ENCODE measurements around the gene SHROOM3.

The SHROOM3 gene

DNA sequence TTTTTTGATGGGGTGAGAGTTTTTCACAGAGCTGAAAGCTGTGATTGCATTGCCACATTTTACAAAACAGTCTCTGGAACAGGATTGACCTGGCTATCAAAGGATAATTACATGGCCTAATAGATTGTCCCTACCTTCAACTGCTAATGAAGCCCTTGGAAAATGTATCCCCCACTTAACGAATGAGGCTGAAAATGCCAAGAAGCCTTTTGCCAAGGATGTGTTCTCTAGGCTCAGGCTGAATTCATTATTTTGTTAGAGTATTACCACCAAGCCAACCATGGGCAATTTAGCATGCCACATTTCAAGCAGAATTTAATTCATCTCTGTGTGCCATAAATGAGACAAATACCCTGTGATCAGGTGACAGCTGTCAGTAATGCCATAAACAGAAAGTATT, 35.5 kb downstream of the SHROOM3 start:
- 100% methylated on average over 1 of the region's 1 CpG for WGBS (ENCODE audit: insufficient coverage)
- Histone ChIP-seq H3K27me3 (replicated peaks in 2 of 5; ENCODE audit: control insufficient read depth in 4 of 5, insufficient read depth in 5 of 5, low read length in 4 of 5) (no peaks in the 10 kb centered on the region), H3K36me3 (ENCODE audit: control insufficient read depth in 4 of 4, insufficient read depth in 4 of 4, low read length in 3 of 4) (no peaks in the 10 kb centered on the region), H3K9me3 (ENCODE audit: control extremely low read depth in 1 of 5, control insufficient read depth in 4 of 5, insufficient read depth in 2 of 5, low read depth in 1 of 5, low read length in 4 of 5) (no peaks in the 10 kb centered on the region), H3K4me1 (ENCODE audit: control extremely low read depth in 1 of 4, control insufficient read depth in 4 of 4, insufficient read depth in 4 of 4, low read length in 3 of 4) (peaks cover 0 to 8% (median 2%) of the 10 kb centered on the region in 4 experiments), H3K27ac (ENCODE audit: insufficient read depth in 1 of 2, low read depth in 1 of 2, low read length in 2 of 2, poor library complexity in 1 of 2, severe bottlenecking in 2 of 2) (no peak overlapping the region), H3K4me3 (ENCODE audit: control insufficient read depth in 1 of 7, extremely low read depth in 1 of 7, insufficient read depth in 4 of 7, low read depth in 2 of 7, low read length in 6 of 7) (no peak overlapping the region)
- CTCF ChIA-PET: interaction anchor here (1.2 to 2.2 kb wide), 3 partner anchors 12 to 25 kb away, joined by 3 to 9 read pairs (median 5); no protein-coding TSS in a partner anchor
- no peak for DNase-seq
- POLR2A ChIA-PET: interaction anchor here (0.5 to 0.6 kb wide), 2 partner anchors 44 to 625 kb away, joined by 3 read pairs; no protein-coding TSS in a partner anchor

DNA sequence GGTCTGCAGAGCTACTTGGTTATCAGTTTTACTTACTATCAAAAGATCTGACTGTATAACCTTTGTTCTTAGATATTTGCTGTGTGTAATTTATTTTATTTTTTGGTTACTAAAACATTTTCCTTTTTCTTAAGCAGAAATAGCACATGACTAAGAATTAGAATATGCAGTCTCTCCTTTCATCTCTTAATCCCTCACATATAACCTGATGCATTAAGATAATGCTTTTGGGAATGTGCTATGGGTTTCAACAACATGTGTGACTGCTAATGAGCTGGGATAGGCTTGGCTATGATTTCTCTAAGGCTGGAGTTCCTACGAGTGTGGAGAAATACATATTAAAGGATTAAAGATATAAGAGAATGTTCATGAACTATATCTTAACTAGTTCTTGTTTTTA, 41.5 kb downstream of the SHROOM3 start:
- Histone ChIP-seq H3K9me3 (ENCODE audit: control extremely low read depth in 1 of 5, control insufficient read depth in 4 of 5, insufficient read depth in 2 of 5, low read depth in 1 of 5, low read length in 4 of 5) (peaks cover 0 to 9% (median 0%) of the 10 kb centered on the region in 5 experiments), H3K27me3 (replicated peaks in 2 of 5; ENCODE audit: control insufficient read depth in 4 of 5, insufficient read depth in 5 of 5, low read length in 4 of 5) (no peaks in the 10 kb centered on the region), H3K4me1 (ENCODE audit: control extremely low read depth in 1 of 4, control insufficient read depth in 4 of 4, insufficient read depth in 4 of 4, low read length in 3 of 4) (no peaks in the 10 kb centered on the region), H3K36me3 (ENCODE audit: control insufficient read depth in 4 of 4, insufficient read depth in 4 of 4, low read length in 3 of 4) (no peaks in the 10 kb centered on the region), H3K4me3 (ENCODE audit: control insufficient read depth in 1 of 7, extremely low read depth in 1 of 7, insufficient read depth in 4 of 7, low read depth in 2 of 7, low read length in 6 of 7) (no peak overlapping the region), H3K27ac (ENCODE audit: insufficient read depth in 1 of 2, low read depth in 1 of 2, low read length in 2 of 2, poor library complexity in 1 of 2, severe bottlenecking in 2 of 2) (no peak overlapping the region)
- no CpG with 5 or more reads among the region's 1 CpG for WGBS (ENCODE audit: insufficient coverage)
- DNase-seq: no peak
- ChIA-PET CTCF (interaction anchor here (1.2 kb wide), 1 partner anchor 28 kb away, joined by 3 read pairs; no protein-coding TSS in a partner anchor), POLR2A (no interaction called here)

DNA sequence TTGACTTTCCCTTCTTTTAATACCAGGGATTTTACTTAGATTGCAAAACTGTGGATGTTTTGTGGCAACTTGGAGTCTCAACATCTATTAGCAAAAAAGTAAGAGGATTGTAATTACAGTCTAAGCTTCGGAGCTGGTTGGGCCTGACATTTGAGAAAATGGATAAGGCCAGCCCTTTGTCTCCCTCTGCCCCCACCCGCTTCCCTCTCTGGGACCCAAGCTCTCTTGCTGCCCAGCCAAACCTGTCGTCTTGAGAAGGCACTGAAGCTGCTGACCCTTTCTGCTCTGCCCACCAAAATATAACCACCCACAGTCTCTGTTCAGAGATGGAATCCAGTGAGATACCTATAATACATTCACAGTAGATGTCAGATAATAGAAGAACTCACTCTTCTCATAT, 49.6 kb downstream of the SHROOM3 start:
- no peak for DNase-seq
- no peaks in the 10 kb centered on the region for H3K27me3 ChIP-seq (replicated peaks in 2 of 5; ENCODE audit: control insufficient read depth in 4 of 5, insufficient read depth in 5 of 5, low read length in 4 of 5)
- no peaks in the 10 kb centered on the region for H3K4me1 ChIP-seq (ENCODE audit: control extremely low read depth in 1 of 4, control insufficient read depth in 4 of 4, insufficient read depth in 4 of 4, low read length in 3 of 4)
- no peak overlapping the region for H3K4me3 ChIP-seq (ENCODE audit: control insufficient read depth in 1 of 7, extremely low read depth in 1 of 7, insufficient read depth in 4 of 7, low read depth in 2 of 7, low read length in 6 of 7)
- 83% methylated on average over 1 of the region's 3 CpGs for WGBS (ENCODE audit: insufficient coverage)
- CTCF ChIA-PET: interaction anchor here (0.7 to 2.2 kb wide), 3 partner anchors 18 to 553 kb away, joined by 3 to 7 read pairs (median 4); no protein-coding TSS in a partner anchor
- H3K27ac ChIP-seq (ENCODE audit: insufficient read depth in 1 of 2, low read depth in 1 of 2, low read length in 2 of 2, poor library complexity in 1 of 2, severe bottlenecking in 2 of 2): no peak overlapping the region
- no peaks in the 10 kb centered on the region for H3K36me3 ChIP-seq (ENCODE audit: control insufficient read depth in 4 of 4, insufficient read depth in 4 of 4, low read length in 3 of 4)
- no peaks in the 10 kb centered on the region for H3K9me3 ChIP-seq (ENCODE audit: control extremely low read depth in 1 of 5, control insufficient read depth in 4 of 5, insufficient read depth in 2 of 5, low read depth in 1 of 5, low read length in 4 of 5)
- POLR2A ChIA-PET: no interaction called here

DNA sequence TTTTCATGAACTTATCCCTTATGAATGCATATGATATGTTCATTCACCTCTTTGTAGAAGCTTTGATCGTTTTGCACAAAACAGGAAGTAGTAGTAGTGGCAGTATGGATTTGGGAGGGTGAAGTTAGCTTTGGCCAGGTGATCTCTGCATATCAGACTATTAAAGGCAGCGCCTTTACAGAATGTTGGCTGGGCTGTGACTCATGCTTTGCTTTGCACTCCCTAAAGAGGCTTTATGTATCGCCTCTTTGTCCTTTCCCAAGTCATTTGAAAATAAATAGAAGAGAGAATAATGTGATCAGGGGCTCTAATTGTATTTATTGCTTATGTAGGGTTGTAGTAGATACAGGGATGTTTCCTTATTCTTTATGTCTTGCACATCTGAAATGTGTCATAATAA, 50.4 kb downstream of the SHROOM3 start:
- ChIA-PET CTCF (interaction anchor here (1.2 to 2.2 kb wide), 2 partner anchors 17 to 19 kb away, joined by 4 to 7 read pairs; no protein-coding TSS in a partner anchor), POLR2A (no interaction called here)

DNA sequence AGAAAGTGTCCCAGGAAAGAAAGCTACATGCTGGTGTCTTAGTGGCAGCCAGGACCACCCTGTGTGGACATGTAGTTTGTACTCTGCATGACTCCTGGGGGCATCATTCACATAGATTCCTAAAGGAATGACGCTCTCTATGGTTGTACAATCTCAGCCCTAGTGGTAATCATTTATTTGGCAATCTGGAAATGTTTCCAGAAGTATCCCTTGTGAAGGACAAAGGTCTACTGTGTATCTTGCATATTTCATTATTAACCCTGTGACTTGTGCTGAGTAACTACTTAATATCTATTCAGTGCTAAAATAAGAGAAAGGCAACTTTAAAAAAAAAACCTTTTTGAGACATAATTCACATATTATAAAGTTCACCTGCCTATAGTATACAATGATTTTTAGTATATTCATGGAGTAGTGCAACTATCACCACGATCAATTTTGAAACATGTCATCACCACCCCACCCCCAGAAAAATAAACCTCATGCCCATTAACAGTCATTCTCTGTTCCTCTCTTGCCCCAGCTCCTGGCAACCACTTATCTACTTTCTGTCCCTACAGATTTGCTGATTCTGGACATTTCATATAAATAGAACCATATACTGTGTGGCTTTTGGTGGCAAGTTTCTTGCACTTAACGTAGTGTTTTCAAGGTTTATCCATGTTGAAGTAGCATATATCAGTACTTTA, 51.7 kb downstream of the SHROOM3 start:
- Histone ChIP-seq H3K36me3 (ENCODE audit: control insufficient read depth in 4 of 4, insufficient read depth in 4 of 4, low read length in 3 of 4) (no peaks in the 10 kb centered on the region), H3K27me3 (replicated peaks in 2 of 5; ENCODE audit: control insufficient read depth in 4 of 5, insufficient read depth in 5 of 5, low read length in 4 of 5) (no peaks in the 10 kb centered on the region), H3K4me3 (ENCODE audit: control insufficient read depth in 1 of 7, extremely low read depth in 1 of 7, insufficient read depth in 4 of 7, low read depth in 2 of 7, low read length in 6 of 7) (no peak overlapping the region), H3K27ac (ENCODE audit: insufficient read depth in 1 of 2, low read depth in 1 of 2, low read length in 2 of 2, poor library complexity in 1 of 2, severe bottlenecking in 2 of 2) (no peak overlapping the region), H3K4me1 (ENCODE audit: control extremely low read depth in 1 of 4, control insufficient read depth in 4 of 4, insufficient read depth in 4 of 4, low read length in 3 of 4) (no peaks in the 10 kb centered on the region), H3K9me3 (ENCODE audit: control extremely low read depth in 1 of 5, control insufficient read depth in 4 of 5, insufficient read depth in 2 of 5, low read depth in 1 of 5, low read length in 4 of 5) (no peaks in the 10 kb centered on the region)
- CTCF ChIA-PET: interaction anchor here (1.2 kb wide), 1 partner anchor 15 kb away, joined by 3 read pairs; no protein-coding TSS in a partner anchor
- no peak for DNase-seq
- 100% methylated on average over 1 of the region's 3 CpGs for WGBS (ENCODE audit: insufficient coverage)
- POLR2A ChIA-PET: no interaction called here

More for the DNA sequence above, 50.4 kb downstream of the SHROOM3 start:
- peak in 1 of 3 donors; percentile 11 for DNase-seq
- H3K36me3 ChIP-seq (ENCODE audit: control insufficient read depth in 4 of 4, insufficient read depth in 4 of 4, low read length in 3 of 4): no peaks in the 10 kb centered on the region
- H3K27ac ChIP-seq (ENCODE audit: insufficient read depth in 1 of 2, low read depth in 1 of 2, low read length in 2 of 2, poor library complexity in 1 of 2, severe bottlenecking in 2 of 2): no peak overlapping the region
- no peaks in the 10 kb centered on the region for H3K4me1 ChIP-seq (ENCODE audit: control extremely low read depth in 1 of 4, control insufficient read depth in 4 of 4, insufficient read depth in 4 of 4, low read length in 3 of 4)
- H3K9me3 ChIP-seq (ENCODE audit: control extremely low read depth in 1 of 5, control insufficient read depth in 4 of 5, insufficient read depth in 2 of 5, low read depth in 1 of 5, low read length in 4 of 5): no peaks in the 10 kb centered on the region
- H3K4me3 ChIP-seq (ENCODE audit: control insufficient read depth in 1 of 7, extremely low read depth in 1 of 7, insufficient read depth in 4 of 7, low read depth in 2 of 7, low read length in 6 of 7): no peak overlapping the region
- WGBS (ENCODE audit: insufficient coverage): 60% methylated on average over 3 of the region's 3 CpGs
- no peaks in the 10 kb centered on the region for H3K27me3 ChIP-seq (replicated peaks in 2 of 5; ENCODE audit: control insufficient read depth in 4 of 5, insufficient read depth in 5 of 5, low read length in 4 of 5)

- ChIA-PET POLR2A (no interaction called here), CTCF (interaction anchor here (1.2 to 1.5 kb wide), 3 partner anchors 14 to 18 kb away, joined by 3 to 5 read pairs (median 4); no protein-coding TSS in a partner anchor)
- no peak for DNase-seq
- no peaks in the 10 kb centered on the region for H3K9me3 ChIP-seq (ENCODE audit: control extremely low read depth in 1 of 5, control insufficient read depth in 4 of 5, insufficient read depth in 2 of 5, low read depth in 1 of 5, low read length in 4 of 5)
- no peak overlapping the region for H3K27ac ChIP-seq (ENCODE audit: insufficient read depth in 1 of 2, low read depth in 1 of 2, low read length in 2 of 2, poor library complexity in 1 of 2, severe bottlenecking in 2 of 2)
- no peaks in the 10 kb centered on the region for H3K27me3 ChIP-seq (replicated peaks in 2 of 5; ENCODE audit: control insufficient read depth in 4 of 5, insufficient read depth in 5 of 5, low read length in 4 of 5)
- WGBS (ENCODE audit: insufficient coverage): no CpG with 5 or more reads among the region's 1 CpG
- H3K4me3 ChIP-seq (ENCODE audit: control insufficient read depth in 1 of 7, extremely low read depth in 1 of 7, insufficient read depth in 4 of 7, low read depth in 2 of 7, low read length in 6 of 7): no peak overlapping the region
- no peaks in the 10 kb centered on the region for H3K4me1 ChIP-seq (ENCODE audit: control extremely low read depth in 1 of 4, control insufficient read depth in 4 of 4, insufficient read depth in 4 of 4, low read length in 3 of 4)
- no peaks in the 10 kb centered on the region for H3K36me3 ChIP-seq (ENCODE audit: control insufficient read depth in 4 of 4, insufficient read depth in 4 of 4, low read length in 3 of 4)
Observed at GRCh38 chr4:76487621-76488020, 52.6 kb downstream of the SHROOM3 start.

DNA sequence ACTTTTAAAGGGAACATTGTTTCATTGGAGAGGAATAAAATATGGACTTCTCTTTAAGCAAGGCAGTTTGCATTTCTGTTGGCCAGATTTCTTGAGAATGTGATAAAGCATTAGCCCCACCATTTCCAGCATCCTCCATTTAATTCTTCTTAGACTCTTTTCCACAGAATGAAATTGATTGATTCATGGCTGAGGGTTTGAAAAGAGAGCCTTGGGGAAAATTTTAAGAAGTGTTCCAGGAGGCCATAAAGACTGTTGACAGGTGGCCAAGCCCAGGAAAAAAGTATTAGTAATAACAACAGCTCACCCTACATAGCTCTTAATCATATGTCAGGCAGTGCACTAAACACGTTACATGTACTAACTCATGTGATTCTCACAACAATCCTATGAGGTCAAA, 53.4 kb downstream of the SHROOM3 start:
- DNase-seq: no peak
- Histone ChIP-seq H3K36me3 (ENCODE audit: control insufficient read depth in 4 of 4, insufficient read depth in 4 of 4, low read length in 3 of 4) (no peaks in the 10 kb centered on the region), H3K4me1 (ENCODE audit: control extremely low read depth in 1 of 4, control insufficient read depth in 4 of 4, insufficient read depth in 4 of 4, low read length in 3 of 4) (no peaks in the 10 kb centered on the region), H3K4me3 (ENCODE audit: control insufficient read depth in 1 of 7, extremely low read depth in 1 of 7, insufficient read depth in 4 of 7, low read depth in 2 of 7, low read length in 6 of 7) (no peak overlapping the region), H3K9me3 (ENCODE audit: control extremely low read depth in 1 of 5, control insufficient read depth in 4 of 5, insufficient read depth in 2 of 5, low read depth in 1 of 5, low read length in 4 of 5) (no peaks in the 10 kb centered on the region), H3K27ac (ENCODE audit: insufficient read depth in 1 of 2, low read depth in 1 of 2, low read length in 2 of 2, poor library complexity in 1 of 2, severe bottlenecking in 2 of 2) (no peak overlapping the region), H3K27me3 (replicated peaks in 2 of 5; ENCODE audit: control insufficient read depth in 4 of 5, insufficient read depth in 5 of 5, low read length in 4 of 5) (no peaks in the 10 kb centered on the region)
- WGBS (ENCODE audit: insufficient coverage): 100% methylated on average over 1 of the region's 1 CpG
- CTCF ChIA-PET: interaction anchor here (1.2 to 1.5 kb wide), 2 partner anchors 16 to 19 kb away, joined by 4 to 5 read pairs; no protein-coding TSS in a partner anchor
- POLR2A ChIA-PET: no interaction called here
